ENCODE results near the gene MAZ. TPM values are rescaled to one million over a fixed set of nuclear protein-coding genes. Genes with fewer than 3 reads are reported as not detected.
A peak's percentile ranks its signal among the peaks of the same experiment; 100 is the strongest.

The MAZ gene
- total RNA-seq, 2 donors from 2014 or later: 180 to 188 TPM

- Histone ChIP-seq H3K27me3 (replicated peaks; ENCODE audit: insufficient read depth) (no peaks in the 10 kb centered on the region), H3K4me3 (peak within 1 kb of the TSS; percentile 44 to 52), H3K27ac (peak within 1 kb of the TSS; percentile 91), H3K9me3 (no peaks in the 10 kb centered on the region), H3K4me1 (replicated peaks) (peaks cover 27% of the 10 kb centered on the region), H3K36me3 (peaks cover 0 to 2% of the 10 kb centered on the region in 2 donors)
- WGBS: 3% methylated on average over 60 of the region's 69 CpGs
- TF ChIP-seq POLR2A (IDR thresholded peaks at IDR 0.05) (no peak), CTCF (IDR thresholded peaks at IDR 0.05) (no peak), POLR2AphosphoS5 (IDR thresholded peaks at IDR 0.05) (no peak)
- DNase-seq (ENCODE audit: low spot score): peak; percentile 34
- intact Hi-C loops (cut with DNase I): loop anchor here (5.0 kb wide), 1 partner anchor 185 kb away; the partner anchor contains the start of genes HIRIP3 and INO80E
Observed at GRCh38 chr16:29811896-29812665, 5.8 kb downstream of the MAZ start, which contains the start of gene PRRT2. TSS of gene PRRT2 (plus strand) at chr16:29812193. CDS start at chr16:29813055, 862 bp downstream.

- 48% methylated on average over 9 of the region's 9 CpGs for WGBS
- no peak for DNase-seq (ENCODE audit: low spot score)
- peak overlapping the region; percentile 91 for H3K27ac ChIP-seq
- TF ChIP-seq POLR2AphosphoS5 (IDR thresholded peaks at IDR 0.05) (no peak), CTCF (IDR thresholded peaks at IDR 0.05) (no peak), POLR2A (IDR thresholded peaks at IDR 0.05) (no peak)
- peak overlapping the region; percentile 44 to 52 for H3K4me3 ChIP-seq
- H3K27me3 ChIP-seq (replicated peaks; ENCODE audit: insufficient read depth): no peaks in the 10 kb centered on the region
- H3K36me3 ChIP-seq: peaks cover 0 to 2% of the 10 kb centered on the region in 2 donors
- no peaks in the 10 kb centered on the region for H3K9me3 ChIP-seq
- intact Hi-C loops (cut with DNase I): loop anchor here (5.0 kb wide), 1 partner anchor 184 kb away; the partner anchor contains the start of genes HIRIP3 and INO80E
- H3K4me1 ChIP-seq (replicated peaks): peaks cover 27% of the 10 kb centered on the region
Observed at GRCh38 chr16:29812754-29813643, 6.7 kb downstream of the MAZ start.

DNA sequence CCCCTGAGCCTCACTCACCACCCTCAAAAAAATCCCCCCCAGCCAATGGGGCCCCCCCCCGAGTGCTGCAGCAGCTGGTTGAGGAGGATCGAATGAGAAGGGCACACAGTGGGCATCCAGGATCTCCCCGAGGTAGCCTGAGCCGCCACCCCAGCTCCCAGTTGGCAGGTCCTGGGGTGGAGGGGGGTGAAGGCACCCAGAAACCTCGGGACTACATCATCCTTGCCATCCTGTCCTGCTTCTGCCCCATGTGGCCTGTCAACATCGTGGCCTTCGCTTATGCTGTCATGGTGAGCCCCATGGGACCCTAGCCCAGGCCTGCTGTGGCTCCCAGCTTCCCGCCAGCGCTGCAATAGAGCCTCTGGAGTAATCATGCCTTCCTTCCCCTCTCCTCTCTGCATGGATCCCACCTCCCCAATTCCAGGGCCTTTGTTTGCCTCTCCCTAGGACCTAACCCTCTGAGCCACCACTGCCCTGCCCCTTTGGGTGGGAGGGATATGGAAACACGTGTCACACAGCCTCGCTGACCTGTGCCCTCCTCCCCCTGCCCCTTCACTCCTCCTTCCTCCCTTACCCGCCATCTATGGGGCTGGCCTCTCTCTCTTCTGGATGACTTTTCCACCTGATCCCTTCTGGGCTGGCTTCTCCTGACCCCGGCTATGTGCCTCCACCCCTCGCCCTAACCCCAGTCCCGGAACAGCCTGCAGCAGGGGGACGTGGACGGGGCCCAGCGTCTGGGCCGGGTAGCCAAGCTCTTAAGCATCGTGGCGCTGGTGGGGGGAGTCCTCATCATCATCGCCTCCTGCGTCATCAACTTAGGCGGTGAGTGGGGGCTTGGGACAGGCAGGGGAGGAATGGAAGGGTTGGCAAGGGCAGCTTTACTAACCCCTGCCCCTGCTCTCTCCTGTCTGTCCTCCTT is 7.6 kb downstream of the MAZ start:
- no peak for TF ChIP-seq CTCF (IDR thresholded peaks at IDR 0.05)
- no peak for TF ChIP-seq POLR2AphosphoS5 (IDR thresholded peaks at IDR 0.05)
- TF ChIP-seq POLR2A (IDR thresholded peaks at IDR 0.05): no peak
- H3K27ac ChIP-seq: peak overlapping the region in 1 of 2 donors; percentile 96
- peaks cover 0 to 2% of the 10 kb centered on the region in 2 donors for H3K36me3 ChIP-seq
- intact Hi-C loops (cut with DNase I): loop anchor here (5.0 kb wide), 1 partner anchor 183 kb away; the partner anchor contains the start of genes HIRIP3 and INO80E
- no peaks in the 10 kb centered on the region for H3K9me3 ChIP-seq
- DNase-seq (ENCODE audit: low spot score): no peak
- H3K4me3 ChIP-seq: no peak overlapping the region
- peaks cover 24% of the 10 kb centered on the region for H3K4me1 ChIP-seq (replicated peaks)
- H3K27me3 ChIP-seq (replicated peaks; ENCODE audit: insufficient read depth): no peaks in the 10 kb centered on the region
- WGBS: 68% methylated on average over 24 of the region's 24 CpGs

GRCh38 chr16:29814592-29814991 is 8.3 kb downstream of the MAZ start:
- Histone ChIP-seq H3K27ac (peak overlapping the region in 1 of 2 donors; percentile 96), H3K9me3 (no peaks in the 10 kb centered on the region), H3K4me3 (no peak overlapping the region), H3K27me3 (replicated peaks; ENCODE audit: insufficient read depth) (no peaks in the 10 kb centered on the region), H3K4me1 (replicated peaks) (peaks cover 17% of the 10 kb centered on the region), H3K36me3 (peaks cover 0 to 2% of the 10 kb centered on the region in 2 donors)
- WGBS: 65% methylated on average over 5 of the region's 5 CpGs
- TF ChIP-seq CTCF (IDR thresholded peaks at IDR 0.05): no peak
- TF ChIP-seq POLR2AphosphoS5 (IDR thresholded peaks at IDR 0.05): no peak
- no peak for TF ChIP-seq POLR2A (IDR thresholded peaks at IDR 0.05)
- intact Hi-C loops (cut with DNase I): loop anchor here (5.0 kb wide), 1 partner anchor 183 kb away; the partner anchor contains the start of genes HIRIP3 and INO80E
- DNase-seq (ENCODE audit: low spot score): no peak

Measured in prostate gland (tissue), 2 donors.